Activated naive CD8-positive, alpha-beta T cell treated with anti-CD3 and anti-CD28 coated beads, Interleukin-2, amount 50 U/mL, for 24 hours (primary cell): ENCODE results near the gene SERPINA3.

Experiments used
- ATAC-seq: fragments of 150-1000 bp; cut with Tn5 transposase; one replicate; pipeline ENCODE4 v1.10.0; 2021
- DNase-seq: peaks from one replicate; pipeline ENCODE4 v3.0.0; 2021
- H3K27ac Mint-ChIP-seq: one replicate; pipeline ENCODE4 v1.8.0; 2021; ENCODE audit warnings: mild to moderate bottlenecking, mixed read lengths
- H3K27me3 Mint-ChIP-seq: one replicate; pipeline ENCODE4 v1.8.0; 2021; ENCODE audit warnings: mixed read lengths
- H3K36me3 Mint-ChIP-seq: one replicate; pipeline ENCODE4 v1.8.0; 2021; ENCODE audit warnings: low read depth, mixed read lengths
- H3K4me1 Mint-ChIP-seq: one replicate; pipeline ENCODE4 v1.8.0; 2021; ENCODE audit warnings: mixed read lengths
- H3K4me3 Mint-ChIP-seq: one replicate; pipeline ENCODE4 v1.8.0; 2021; ENCODE audit warnings: mild to moderate bottlenecking, moderate library complexity, mixed read lengths
- H3K9me3 Mint-ChIP-seq: one replicate; pipeline ENCODE4 v1.8.0; 2021; ENCODE audit warnings: mixed read lengths

SERPINA3 gene

DNA sequence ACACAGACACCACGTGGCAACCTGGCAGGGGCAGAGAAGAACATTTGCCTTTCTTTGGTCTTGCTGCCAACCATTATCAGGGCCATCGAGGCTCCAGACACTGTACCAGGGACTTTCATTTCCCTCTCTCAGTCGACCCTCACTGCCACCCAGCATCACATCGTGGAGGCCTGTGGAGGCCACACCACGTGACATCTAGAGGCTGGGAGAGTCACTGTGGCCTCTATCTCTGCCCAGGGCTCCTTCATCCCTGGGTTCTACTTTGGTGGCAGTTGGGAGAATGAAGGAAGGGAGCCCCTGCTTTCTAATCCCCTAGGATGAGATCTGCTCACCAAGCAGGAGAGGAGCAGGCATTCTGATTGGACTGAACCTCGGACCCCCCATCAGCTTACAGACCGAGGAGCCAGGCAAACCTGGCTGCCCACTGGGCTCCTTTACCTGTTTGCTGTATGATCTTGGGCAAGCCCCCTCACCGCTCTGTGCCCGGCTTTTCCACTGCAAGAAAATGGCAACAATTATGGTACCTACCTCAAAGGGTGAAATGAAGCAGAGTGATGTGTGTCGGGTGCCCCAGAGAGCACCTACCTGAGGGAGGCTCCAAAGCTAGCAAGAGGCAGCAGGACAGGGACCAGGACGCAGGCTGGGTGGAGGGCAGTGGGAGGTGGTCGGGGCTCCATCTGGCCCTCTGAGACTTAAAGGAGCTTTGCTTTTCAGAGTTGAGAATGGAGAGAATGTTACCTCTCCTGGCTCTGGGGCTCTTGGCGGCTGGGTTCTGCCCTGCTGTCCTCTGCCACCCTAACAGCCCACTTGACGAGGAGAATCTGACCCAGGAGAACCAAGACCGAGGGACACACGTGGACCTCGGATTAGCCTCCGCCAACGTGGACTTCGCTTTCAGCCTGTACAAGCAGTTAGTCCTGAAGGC, 1.8 kb downstream of the SERPINA3 start:
- ATAC-seq (no peak), DNase-seq (no peak)
- Mint-ChIP-seq H3K4me1 (no peaks in the 10 kb centered on the region), H3K27ac (no peak overlapping the region), H3K27me3 (no peaks in the 10 kb centered on the region), H3K9me3 (peaks cover 26% of the 10 kb centered on the region), H3K4me3 (no peak overlapping the region), H3K36me3 (peaks cover 2% of the 10 kb centered on the region)

DNA sequence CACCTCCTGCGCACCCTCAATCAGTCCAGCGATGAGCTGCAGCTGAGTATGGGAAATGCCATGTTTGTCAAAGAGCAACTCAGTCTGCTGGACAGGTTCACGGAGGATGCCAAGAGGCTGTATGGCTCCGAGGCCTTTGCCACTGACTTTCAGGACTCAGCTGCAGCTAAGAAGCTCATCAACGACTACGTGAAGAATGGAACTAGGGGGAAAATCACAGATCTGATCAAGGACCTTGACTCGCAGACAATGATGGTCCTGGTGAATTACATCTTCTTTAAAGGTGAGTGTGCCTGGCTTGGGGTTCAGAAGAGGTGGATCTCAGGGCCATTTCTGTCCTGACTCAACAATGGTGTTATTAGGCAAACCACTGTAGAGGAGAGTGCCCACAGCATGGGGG, 2.6 kb downstream of the SERPINA3 start:
- H3K27ac Mint-ChIP-seq: no peak overlapping the region
- H3K4me3 Mint-ChIP-seq: no peak overlapping the region
- ATAC-seq (no peak), DNase-seq (no peak)
- H3K9me3 Mint-ChIP-seq: peaks cover 29% of the 10 kb centered on the region
- no peaks in the 10 kb centered on the region for H3K4me1 Mint-ChIP-seq
- H3K36me3 Mint-ChIP-seq: peaks cover 2% of the 10 kb centered on the region
- no peaks in the 10 kb centered on the region for H3K27me3 Mint-ChIP-seq

DNA sequence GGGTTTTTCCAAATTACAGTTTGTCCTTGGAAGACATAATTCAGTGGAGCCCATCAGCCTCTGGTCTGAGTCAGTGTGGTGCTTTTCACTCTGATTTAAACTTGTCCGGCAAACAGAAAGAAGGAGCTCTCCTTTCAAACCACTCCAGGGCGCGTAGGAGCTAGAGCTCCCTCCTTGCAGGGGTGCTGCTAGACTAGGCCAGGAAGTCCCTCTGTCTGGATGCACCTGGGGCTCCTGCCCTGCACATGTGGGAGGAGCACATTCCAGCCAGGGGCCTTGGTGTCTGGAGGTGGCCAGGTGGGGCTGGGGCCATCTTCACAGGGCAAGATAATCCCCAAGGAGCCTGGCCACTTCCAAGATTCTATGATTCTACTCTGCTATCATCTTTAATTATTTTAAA, 3.1 kb downstream of the SERPINA3 start:
- DNase-seq (no peak), ATAC-seq (no peak)
- H3K27ac Mint-ChIP-seq: no peak overlapping the region
- peaks cover 32% of the 10 kb centered on the region for H3K9me3 Mint-ChIP-seq
- no peaks in the 10 kb centered on the region for H3K27me3 Mint-ChIP-seq
- H3K36me3 Mint-ChIP-seq: peaks cover 2% of the 10 kb centered on the region
- no peak overlapping the region for H3K4me3 Mint-ChIP-seq
- no peaks in the 10 kb centered on the region for H3K4me1 Mint-ChIP-seq

GRCh38 chr14:94615823-94616570, 3.8 kb downstream of the SERPINA3 start:
- Mint-ChIP-seq H3K4me3 (no peak overlapping the region), H3K27me3 (no peaks in the 10 kb centered on the region), H3K27ac (no peak overlapping the region), H3K36me3 (peaks cover 2% of the 10 kb centered on the region), H3K4me1 (no peaks in the 10 kb centered on the region), H3K9me3 (peaks cover 32% of the 10 kb centered on the region)
- DNase-seq (no peak), ATAC-seq (no peak)

GRCh38 chr14:94617366-94617941, 5.3 kb downstream of the SERPINA3 start:
- Mint-ChIP-seq H3K4me3 (no peak overlapping the region), H3K27me3 (peaks cover 6% of the 10 kb centered on the region), H3K27ac (no peak overlapping the region), H3K36me3 (peaks cover 2% of the 10 kb centered on the region), H3K9me3 (peaks cover 32% of the 10 kb centered on the region), H3K4me1 (no peaks in the 10 kb centered on the region)
- DNase-seq (no peak), ATAC-seq (no peak)

DNA sequence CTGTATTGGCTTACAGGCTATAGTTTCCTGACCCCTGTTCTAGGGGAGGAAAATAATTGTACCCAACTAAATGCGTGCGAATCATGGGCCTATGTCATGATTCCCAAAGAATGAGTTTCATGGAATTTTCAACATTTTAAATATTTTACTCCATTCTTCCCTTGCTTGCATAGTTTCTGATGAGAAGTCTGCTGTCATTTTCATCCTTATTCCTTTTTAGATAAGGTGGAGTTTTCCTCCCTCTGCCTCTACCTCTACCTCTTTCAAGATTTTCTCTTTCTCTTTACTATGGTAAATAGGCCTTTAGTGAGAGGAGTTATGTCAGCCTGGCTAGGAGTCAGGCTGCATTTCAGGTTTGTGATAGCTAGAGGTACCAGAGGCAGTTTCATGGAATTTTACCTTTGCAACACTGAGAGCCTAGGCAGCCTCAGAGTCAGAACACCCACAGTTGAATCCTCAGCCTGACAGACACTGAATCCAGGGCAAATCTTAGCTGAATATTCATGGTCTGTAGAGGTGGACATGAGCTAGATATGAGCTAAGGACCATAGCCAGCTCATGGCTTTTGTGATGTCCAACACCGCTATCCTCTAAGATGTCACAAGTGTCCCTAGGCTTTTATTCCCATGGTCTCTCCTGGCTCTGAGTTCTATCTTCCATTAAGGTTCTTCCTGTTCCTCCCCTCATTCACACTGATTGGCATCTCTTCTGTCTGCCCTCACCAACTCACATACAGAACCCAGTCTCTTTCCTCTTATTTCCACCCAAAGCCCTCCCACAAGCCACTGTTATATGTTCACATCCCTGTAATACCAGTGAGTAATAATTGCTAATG, 6.0 kb downstream of the SERPINA3 start:
- DNase-seq (no peak), ATAC-seq (no peak)
- Mint-ChIP-seq H3K36me3 (peaks cover 2% of the 10 kb centered on the region), H3K27me3 (peaks cover 6% of the 10 kb centered on the region), H3K4me3 (no peak overlapping the region), H3K4me1 (no peaks in the 10 kb centered on the region), H3K27ac (no peak overlapping the region), H3K9me3 (peaks cover 32% of the 10 kb centered on the region)

GRCh38 chr14:94619297-94619696, 7.1 kb downstream of the SERPINA3 start:
- Mint-ChIP-seq H3K4me3 (no peak overlapping the region), H3K36me3 (peaks cover 2% of the 10 kb centered on the region)
- ATAC-seq: no peak

DNA sequence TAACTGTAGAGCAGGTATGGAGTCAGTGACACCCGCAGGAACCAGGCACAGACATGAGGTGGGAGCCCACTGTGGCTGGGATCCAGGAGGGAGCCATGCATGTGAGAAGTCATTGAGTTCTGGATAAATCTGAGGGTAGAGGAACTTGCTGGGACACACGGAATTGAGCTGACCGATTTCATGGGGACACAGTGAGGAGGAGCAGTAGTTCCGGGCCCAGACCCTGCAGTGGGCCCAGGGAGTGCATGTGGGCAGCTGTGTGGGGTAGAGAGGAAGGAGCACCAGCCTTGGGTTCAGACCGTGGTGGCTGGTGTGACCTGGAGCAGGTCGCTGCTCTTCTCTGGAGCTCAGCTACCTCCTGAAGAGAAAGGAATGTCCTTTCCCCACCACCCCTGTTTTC, 8.4 kb downstream of the SERPINA3 start:
- Mint-ChIP-seq H3K27me3 (peaks cover 6% of the 10 kb centered on the region), H3K27ac (no peak overlapping the region), H3K9me3 (peaks cover 32% of the 10 kb centered on the region), H3K36me3 (peaks cover 2% of the 10 kb centered on the region), H3K4me3 (no peak overlapping the region), H3K4me1 (no peaks in the 10 kb centered on the region)
- ATAC-seq (no peak), DNase-seq (no peak)

More at GRCh38 chr14:94619297-94619696, 7.1 kb downstream of the SERPINA3 start:
- peaks cover 32% of the 10 kb centered on the region for H3K9me3 Mint-ChIP-seq
- no peak overlapping the region for H3K27ac Mint-ChIP-seq
- no peaks in the 10 kb centered on the region for H3K4me1 Mint-ChIP-seq
- H3K27me3 Mint-ChIP-seq: peaks cover 6% of the 10 kb centered on the region
- DNase-seq: no peak

DNA sequence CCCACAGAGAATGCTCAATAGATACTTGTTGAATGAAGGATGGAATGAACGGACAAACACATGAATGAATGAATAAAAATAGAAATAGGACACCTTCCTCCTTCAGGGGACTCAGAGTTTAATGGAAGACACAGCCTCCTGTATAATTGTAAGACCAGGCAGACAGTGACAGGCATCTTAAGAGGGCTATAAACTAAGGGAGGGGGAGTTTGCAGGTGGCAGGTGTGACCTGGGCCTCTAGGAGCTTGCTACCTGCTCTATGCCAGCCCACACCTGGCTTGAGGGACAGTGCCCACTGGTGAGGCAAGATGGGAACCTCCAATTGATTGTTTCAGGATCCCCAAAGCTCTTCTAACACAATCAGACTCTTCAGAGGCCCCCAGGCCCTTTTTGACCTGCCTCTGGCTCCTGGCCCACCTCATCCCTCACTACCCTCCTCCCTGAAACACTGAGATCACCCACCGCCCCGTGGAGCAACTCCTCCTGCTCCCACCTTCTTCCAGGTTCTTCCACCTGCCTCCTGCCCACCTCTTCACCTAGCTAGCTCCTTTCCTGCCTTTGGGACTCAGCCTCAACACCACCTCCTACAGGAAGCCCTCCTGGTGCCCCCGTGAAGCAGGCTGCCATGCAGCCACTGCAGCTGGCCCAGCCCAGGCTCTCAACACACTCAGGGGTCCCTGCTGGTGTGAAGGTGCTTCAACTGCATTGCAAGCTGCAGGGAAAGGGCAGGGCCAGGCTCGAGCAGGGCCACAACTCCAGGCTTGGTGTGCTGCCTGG, 9.4 kb downstream of the SERPINA3 start:
- DNase-seq (no peak), ATAC-seq (no peak)
- Mint-ChIP-seq H3K4me1 (no peaks in the 10 kb centered on the region), H3K27ac (no peak overlapping the region), H3K4me3 (no peak overlapping the region), H3K27me3 (peaks cover 6% of the 10 kb centered on the region), H3K9me3 (peaks cover 28% of the 10 kb centered on the region), H3K36me3 (peaks cover 2% of the 10 kb centered on the region)

DNA sequence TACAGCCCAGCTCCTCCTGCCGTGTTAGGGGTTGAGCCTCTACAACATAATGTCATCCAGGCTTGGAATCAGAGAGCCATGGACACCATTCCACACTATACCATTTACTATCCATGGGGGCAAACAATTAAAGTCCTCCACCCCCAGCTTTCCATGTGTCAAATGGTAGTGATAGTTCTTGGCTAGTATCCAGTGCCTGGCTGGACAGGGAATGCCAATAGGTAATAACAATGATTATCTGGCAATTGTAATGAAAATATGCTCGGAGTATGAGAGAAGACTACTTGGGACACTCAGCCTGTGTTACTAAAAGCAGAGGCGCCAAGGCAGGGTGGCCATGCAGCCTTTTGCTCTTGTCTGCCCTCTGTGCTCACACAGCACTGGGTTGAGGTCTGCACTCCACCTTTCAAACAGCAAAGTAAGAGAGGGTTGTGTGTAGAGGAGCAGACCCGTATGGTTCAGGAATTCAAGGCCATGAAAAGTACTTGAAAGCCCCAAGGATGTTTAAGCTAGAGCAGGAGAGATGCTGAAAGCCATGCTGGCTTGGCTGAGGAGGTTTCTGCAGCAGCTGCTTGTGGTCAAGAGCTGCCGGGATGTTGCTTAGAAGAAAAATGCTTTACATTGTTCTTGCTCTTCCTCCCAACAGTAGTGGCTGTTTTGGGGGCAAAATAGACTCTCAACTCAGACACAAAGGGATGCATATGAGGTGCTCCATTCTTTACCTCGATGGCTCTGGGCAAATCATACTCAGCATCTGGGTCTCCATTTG, 10.6 kb downstream of the SERPINA3 start:
- ATAC-seq: no peak
- no peak overlapping the region for H3K27ac Mint-ChIP-seq
- peaks cover 16% of the 10 kb centered on the region for H3K9me3 Mint-ChIP-seq
- peaks cover 8% of the 10 kb centered on the region for H3K27me3 Mint-ChIP-seq
- no peaks in the 10 kb centered on the region for H3K4me1 Mint-ChIP-seq
- H3K4me3 Mint-ChIP-seq: no peak overlapping the region
- H3K36me3 Mint-ChIP-seq: peaks cover 2% of the 10 kb centered on the region
- DNase-seq: no peak

- ATAC-seq: no peak
- H3K4me3 Mint-ChIP-seq: no peak overlapping the region
- no peak overlapping the region for H3K27ac Mint-ChIP-seq
- H3K27me3 Mint-ChIP-seq: peaks cover 8% of the 10 kb centered on the region
- peaks cover 2% of the 10 kb centered on the region for H3K36me3 Mint-ChIP-seq
- peaks cover 13% of the 10 kb centered on the region for H3K9me3 Mint-ChIP-seq
- no peaks in the 10 kb centered on the region for H3K4me1 Mint-ChIP-seq
- DNase-seq: no peak
These were observed 11.2 kb downstream of the SERPINA3 start for GRCh38 chr14:94623422-94623809.

- no peaks in the 10 kb centered on the region for H3K4me1 Mint-ChIP-seq
- DNase-seq: no peak
These were observed 11.8 kb downstream of the SERPINA3 start for GRCh38 chr14:94623856-94624499.

More at GRCh38 chr14:94623856-94624499, 11.8 kb downstream of the SERPINA3 start:
- H3K9me3 Mint-ChIP-seq: peaks cover 10% of the 10 kb centered on the region
- no peak overlapping the region for H3K27ac Mint-ChIP-seq
- H3K4me3 Mint-ChIP-seq: no peak overlapping the region
- no peaks in the 10 kb centered on the region for H3K36me3 Mint-ChIP-seq
- peaks cover 8% of the 10 kb centered on the region for H3K27me3 Mint-ChIP-seq
- no peak for ATAC-seq
